Measurements from ENCODE around the gene COLEC12. TPM values are rescaled to one million over a fixed set of nuclear protein-coding genes. Genes with fewer than 3 reads are reported as not detected.

COLEC12 gene
- total and polyA plus RNA-seq, 7 experiments from 2014 or later = 0.12 to 0.35 (median 0.19) TPM; not detected in 4

DNA sequence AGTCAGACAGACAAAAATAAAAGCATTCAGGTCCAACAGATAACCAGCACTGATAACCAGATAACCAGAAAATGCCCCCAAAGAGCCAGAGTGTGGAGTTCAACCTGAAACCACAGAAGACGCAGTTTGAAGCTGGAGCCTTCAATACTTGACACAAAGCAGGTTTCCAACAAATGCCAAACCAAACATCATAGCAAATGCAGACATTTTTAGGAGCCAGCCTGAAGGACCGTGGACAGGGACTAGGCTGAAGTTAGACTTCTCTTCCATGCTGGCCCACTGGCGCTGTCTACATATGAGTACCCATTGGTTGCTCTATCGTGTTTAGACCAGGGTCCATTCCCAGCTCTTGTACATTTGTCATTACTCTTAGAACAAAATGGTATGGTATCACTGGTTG is 9.9 kb downstream of the COLEC12 start:
- DNase-seq (no peak), ATAC-seq (no peak)
- Mint-ChIP-seq H3K36me3 (peaks cover 0 to 6% (median 0%) of the 10 kb centered on the region in 5 donors), H3K27me3 (peaks cover 16 to 30% (median 20%) of the 10 kb centered on the region in 5 donors), H3K27ac (no peak overlapping the region), H3K4me3 (no peak overlapping the region), H3K4me1 (no peaks in the 10 kb centered on the region), H3K9me3 (peaks cover 0 to 10% (median 5%) of the 10 kb centered on the region in 11 donors)
- H3K9me3 ChIP-seq (ENCODE audit: control insufficient read depth in 2 of 3, low read length in 3 of 3) = no peaks in the 10 kb centered on the region
- POLR2A ChIA-PET = interaction anchor here (0.6 kb wide), 1 partner anchor 517 kb away, joined by 3 read pairs; no protein-coding TSS in a partner anchor
- H3K27me3 ChIP-seq (ENCODE audit: control insufficient read depth in 2 of 2, insufficient read depth in 2 of 2, low read length in 2 of 2) = no peaks in the 10 kb centered on the region
- CTCF ChIA-PET = no interaction called here
- H3K4me3 ChIP-seq (ENCODE audit: low read length) = no peak overlapping the region
- no peak overlapping the region for H3K27ac ChIP-seq (ENCODE audit: low read depth, low read length)
- no peaks in the 10 kb centered on the region for H3K4me1 ChIP-seq (ENCODE audit: control insufficient read depth in 2 of 2, insufficient read depth in 2 of 2, low read length in 2 of 2)
- H3K36me3 ChIP-seq (ENCODE audit: control insufficient read depth in 2 of 3, insufficient read depth in 3 of 3, low read length in 3 of 3) = no peaks in the 10 kb centered on the region
- intact Hi-C loops (cut with micrococcal nuclease) = no loop called here

DNA sequence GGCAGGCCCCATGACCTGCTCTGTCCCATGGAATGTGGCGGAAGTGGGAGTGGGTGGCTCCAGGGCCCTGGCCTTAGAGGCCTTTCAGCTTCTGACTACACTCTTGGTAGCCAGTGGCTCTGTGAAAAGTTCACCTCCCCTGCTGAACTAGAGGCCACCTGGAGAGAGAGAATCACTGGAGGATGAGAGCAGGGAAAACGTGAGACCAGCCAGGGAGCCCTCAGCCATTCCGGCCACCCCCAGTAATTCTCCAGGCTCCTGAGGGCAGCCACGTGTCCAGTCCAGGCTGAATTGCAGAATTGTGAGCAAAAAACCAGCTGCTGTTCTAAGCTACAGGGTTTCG is 10.5 kb downstream of the COLEC12 start:
- POLR2A ChIA-PET = interaction anchor here (0.6 kb wide), 1 partner anchor 517 kb away, joined by 3 read pairs; no protein-coding TSS in a partner anchor
- H3K9me3 ChIP-seq (ENCODE audit: control insufficient read depth in 2 of 3, low read length in 3 of 3) = no peaks in the 10 kb centered on the region
- H3K36me3 Mint-ChIP-seq = peaks cover 0 to 6% (median 0%) of the 10 kb centered on the region in 5 donors
- H3K4me3 Mint-ChIP-seq = no peak overlapping the region
- intact Hi-C loops (cut with micrococcal nuclease) = no loop called here
- no peak overlapping the region for H3K27ac ChIP-seq (ENCODE audit: low read depth, low read length)
- H3K4me3 ChIP-seq (ENCODE audit: low read length) = no peak overlapping the region
- H3K27me3 Mint-ChIP-seq = peaks cover 16 to 27% (median 21%) of the 10 kb centered on the region in 5 donors
- H3K9me3 Mint-ChIP-seq = peaks cover 0 to 10% (median 5%) of the 10 kb centered on the region in 11 donors
- CTCF ChIA-PET = no interaction called here
- H3K4me1 Mint-ChIP-seq = no peaks in the 10 kb centered on the region
- ATAC-seq = no peak
- H3K27me3 ChIP-seq (ENCODE audit: control insufficient read depth in 2 of 2, insufficient read depth in 2 of 2, low read length in 2 of 2) = no peaks in the 10 kb centered on the region
- H3K27ac Mint-ChIP-seq = no peak overlapping the region
- H3K4me1 ChIP-seq (ENCODE audit: control insufficient read depth in 2 of 2, insufficient read depth in 2 of 2, low read length in 2 of 2) = no peaks in the 10 kb centered on the region
- no peaks in the 10 kb centered on the region for H3K36me3 ChIP-seq (ENCODE audit: control insufficient read depth in 2 of 3, insufficient read depth in 3 of 3, low read length in 3 of 3)
- DNase-seq = no peak

DNA sequence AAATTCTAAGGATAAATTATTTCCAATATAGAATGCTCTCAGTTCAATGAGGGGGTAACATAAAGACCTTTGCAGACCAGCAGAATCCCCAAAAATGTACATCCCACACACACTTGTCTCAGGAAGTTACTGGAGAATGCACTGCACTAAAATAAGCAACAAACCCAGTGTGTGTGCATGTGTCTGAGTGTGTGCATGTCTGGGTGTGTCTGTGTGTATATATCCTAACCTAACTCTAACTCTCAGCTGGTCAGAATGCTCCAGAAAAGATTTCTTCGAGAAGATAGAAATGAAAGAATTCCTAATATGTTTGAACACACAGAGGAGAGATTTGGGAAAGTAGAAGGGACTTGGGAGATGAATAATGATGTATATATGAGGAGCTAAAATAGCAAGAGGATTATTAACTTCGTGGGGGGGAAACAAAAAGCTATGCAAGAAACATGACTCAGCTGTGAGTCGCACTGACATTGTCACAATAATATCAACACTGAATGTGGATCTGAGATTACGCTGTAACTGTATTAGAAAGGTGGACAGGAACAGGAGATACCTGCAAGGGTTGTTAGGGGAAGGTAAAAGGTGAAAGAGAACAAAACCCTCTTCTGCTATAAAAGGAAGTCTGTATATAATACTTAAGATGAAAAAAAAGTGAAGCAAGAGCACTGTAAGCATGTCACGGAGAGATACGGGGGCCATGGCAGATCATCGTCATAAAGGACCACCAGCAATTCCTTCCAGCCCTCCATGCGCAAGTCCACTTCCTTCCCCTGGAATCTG is 11.1 kb downstream of the COLEC12 start:
- H3K27me3 ChIP-seq (ENCODE audit: control insufficient read depth in 2 of 2, insufficient read depth in 2 of 2, low read length in 2 of 2) = no peaks in the 10 kb centered on the region
- no peaks in the 10 kb centered on the region for H3K4me1 ChIP-seq (ENCODE audit: control insufficient read depth in 2 of 2, insufficient read depth in 2 of 2, low read length in 2 of 2)
- Mint-ChIP-seq H3K4me3 (no peak overlapping the region), H3K27me3 (peaks cover 16 to 27% (median 21%) of the 10 kb centered on the region in 5 donors), H3K27ac (no peak overlapping the region), H3K4me1 (no peaks in the 10 kb centered on the region), H3K36me3 (peaks cover 0 to 6% (median 0%) of the 10 kb centered on the region in 5 donors), H3K9me3 (peaks cover 0 to 10% (median 5%) of the 10 kb centered on the region in 11 donors)
- ChIA-PET CTCF (no interaction called here), POLR2A (no interaction called here)
- H3K27ac ChIP-seq (ENCODE audit: low read depth, low read length) = no peak overlapping the region
- no peaks in the 10 kb centered on the region for H3K9me3 ChIP-seq (ENCODE audit: control insufficient read depth in 2 of 3, low read length in 3 of 3)
- H3K4me3 ChIP-seq (ENCODE audit: low read length) = no peak overlapping the region
- ATAC-seq = no peak
- no peaks in the 10 kb centered on the region for H3K36me3 ChIP-seq (ENCODE audit: control insufficient read depth in 2 of 3, insufficient read depth in 3 of 3, low read length in 3 of 3)
- DNase-seq = no peak
- intact Hi-C loops (cut with micrococcal nuclease) = no loop called here

DNA sequence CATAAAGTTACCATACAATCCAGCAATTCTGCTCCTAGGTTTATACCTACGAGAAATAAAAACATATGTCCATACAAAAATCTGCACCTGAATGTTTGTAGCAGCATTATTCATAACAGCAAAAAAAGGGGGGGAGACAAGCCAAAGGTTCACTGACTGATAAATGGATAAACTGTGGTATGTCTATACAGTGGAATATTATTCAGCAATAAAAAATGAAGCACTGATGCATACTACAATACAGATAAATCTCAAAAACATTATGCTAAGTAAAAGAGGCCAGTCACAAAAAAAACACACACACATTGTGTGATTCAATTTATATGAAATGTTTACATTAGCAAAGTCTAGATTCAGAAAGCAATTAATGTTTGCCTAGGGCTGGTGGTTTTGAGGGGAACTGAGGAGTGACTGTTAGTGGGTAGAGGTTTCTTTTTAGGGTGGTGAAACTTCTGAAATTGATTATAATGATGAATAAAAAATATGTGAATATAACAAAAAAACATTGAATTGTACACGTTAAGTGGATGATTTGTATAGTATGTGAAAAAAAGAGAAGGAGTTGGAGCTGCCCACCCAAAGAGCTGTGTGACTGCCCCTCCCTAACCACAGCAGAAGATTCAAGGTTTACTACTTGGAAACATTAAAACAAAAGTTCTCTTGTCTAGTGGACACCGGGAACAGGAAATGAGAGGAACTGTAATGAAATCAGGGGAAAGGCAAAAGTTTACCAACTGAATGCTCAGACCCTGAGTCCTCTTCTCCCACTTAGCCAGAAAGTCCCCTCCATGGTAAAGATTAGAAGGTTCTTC is 13.4 kb downstream of the COLEC12 start:
- no peak for ATAC-seq
- Mint-ChIP-seq H3K27ac (no peak overlapping the region), H3K4me1 (no peaks in the 10 kb centered on the region), H3K27me3 (peaks cover 13 to 32% (median 20%) of the 10 kb centered on the region in 5 donors), H3K36me3 (peaks cover 0 to 6% (median 0%) of the 10 kb centered on the region in 5 donors), H3K4me3 (no peak overlapping the region), H3K9me3 (peaks cover 0 to 10% (median 5%) of the 10 kb centered on the region in 11 donors)
- no peaks in the 10 kb centered on the region for H3K27me3 ChIP-seq (ENCODE audit: control insufficient read depth in 2 of 2, insufficient read depth in 2 of 2, low read length in 2 of 2)
- no peaks in the 10 kb centered on the region for H3K36me3 ChIP-seq (ENCODE audit: control insufficient read depth in 2 of 3, insufficient read depth in 3 of 3, low read length in 3 of 3)
- no peak overlapping the region for H3K27ac ChIP-seq (ENCODE audit: low read depth, low read length)
- POLR2A ChIA-PET = no interaction called here
- no peaks in the 10 kb centered on the region for H3K4me1 ChIP-seq (ENCODE audit: control insufficient read depth in 2 of 2, insufficient read depth in 2 of 2, low read length in 2 of 2)
- H3K4me3 ChIP-seq (ENCODE audit: low read length) = no peak overlapping the region
- intact Hi-C loops (cut with micrococcal nuclease) = no loop called here
- no peak for DNase-seq
- CTCF ChIA-PET = no interaction called here
- no peaks in the 10 kb centered on the region for H3K9me3 ChIP-seq (ENCODE audit: control insufficient read depth in 2 of 3, low read length in 3 of 3)

DNA sequence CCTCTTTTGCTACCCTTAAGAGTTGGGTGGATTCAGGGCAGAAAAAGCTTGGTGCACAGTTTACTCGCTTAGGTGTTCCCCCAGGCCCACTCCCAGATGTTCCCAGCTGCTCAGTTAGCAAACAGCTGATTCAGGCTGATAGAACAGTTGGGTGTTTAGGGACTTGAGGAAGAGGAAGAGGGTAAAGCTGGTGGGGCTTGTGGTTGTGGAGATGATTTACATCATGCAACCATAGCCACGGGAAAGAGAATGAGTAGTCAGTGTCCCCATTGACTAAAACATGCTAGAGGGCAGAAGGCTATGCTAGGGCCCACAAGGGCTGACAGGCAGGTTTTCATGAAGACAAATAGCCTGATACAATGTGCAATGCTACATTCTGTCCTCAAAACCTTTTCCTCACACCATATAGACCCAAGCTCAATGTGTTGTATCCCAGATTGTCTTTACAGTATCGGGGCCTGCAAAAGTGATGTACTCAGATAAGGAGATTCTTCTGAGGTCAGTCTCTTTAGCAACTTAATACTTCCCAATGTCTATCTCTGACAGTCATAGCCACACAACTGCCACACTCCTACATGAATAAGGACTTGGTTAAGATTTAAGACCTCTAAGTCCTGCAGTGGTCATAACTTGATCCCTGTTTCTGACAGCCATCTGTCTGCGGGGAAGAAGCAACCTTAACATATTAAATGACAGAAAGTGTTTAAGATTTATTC is 15.6 kb downstream of the COLEC12 start:
- Mint-ChIP-seq H3K4me3 (no peak overlapping the region), H3K9me3 (peaks cover 0 to 10% (median 7%) of the 10 kb centered on the region in 11 donors), H3K4me1 (no peaks in the 10 kb centered on the region), H3K27ac (no peak overlapping the region), H3K27me3 (peaks cover 15 to 45% (median 20%) of the 10 kb centered on the region in 5 donors), H3K36me3 (peaks cover 0 to 6% (median 0%) of the 10 kb centered on the region in 5 donors)
- H3K9me3 ChIP-seq (ENCODE audit: control insufficient read depth in 2 of 3, low read length in 3 of 3) = no peaks in the 10 kb centered on the region
- intact Hi-C loops (cut with micrococcal nuclease) = no loop called here
- peak; percentile 40 for ATAC-seq
- no peak overlapping the region for H3K4me3 ChIP-seq (ENCODE audit: low read length)
- ChIA-PET POLR2A (no interaction called here), CTCF (no interaction called here)
- no peak for DNase-seq
- no peaks in the 10 kb centered on the region for H3K36me3 ChIP-seq (ENCODE audit: control insufficient read depth in 2 of 3, insufficient read depth in 3 of 3, low read length in 3 of 3)
- H3K4me1 ChIP-seq (ENCODE audit: control insufficient read depth in 2 of 2, insufficient read depth in 2 of 2, low read length in 2 of 2) = no peaks in the 10 kb centered on the region
- no peaks in the 10 kb centered on the region for H3K27me3 ChIP-seq (ENCODE audit: control insufficient read depth in 2 of 2, insufficient read depth in 2 of 2, low read length in 2 of 2)
- no peak overlapping the region for H3K27ac ChIP-seq (ENCODE audit: low read depth, low read length)

DNA sequence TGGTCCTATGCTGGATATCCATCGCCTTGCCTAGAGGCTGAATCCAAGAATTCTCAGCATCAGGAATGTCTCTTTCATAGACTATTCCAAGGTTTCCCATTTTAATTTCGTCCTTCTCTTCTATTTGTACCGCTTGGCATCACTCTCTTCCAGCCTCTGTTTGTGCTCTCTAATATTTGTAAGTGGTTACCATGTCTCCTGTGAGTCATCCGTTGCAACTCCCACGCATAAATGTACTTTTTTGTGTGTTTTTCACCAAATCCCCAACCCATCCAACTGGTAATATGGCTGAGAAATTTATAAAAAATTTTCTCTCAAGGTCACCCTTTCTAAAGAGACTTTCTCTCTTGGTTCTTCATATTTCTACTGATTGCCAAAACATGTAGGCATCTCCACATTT is 21.8 kb downstream of the COLEC12 start:
- Mint-ChIP-seq H3K36me3 (no peaks in the 10 kb centered on the region), H3K9me3 (peaks cover 0 to 2% (median 0%) of the 10 kb centered on the region in 11 donors), H3K27me3 (peaks cover 0 to 27% (median 8%) of the 10 kb centered on the region in 5 donors), H3K27ac (no peak overlapping the region), H3K4me1 (no peaks in the 10 kb centered on the region), H3K4me3 (no peak overlapping the region)
- no peak for DNase-seq
- no peak overlapping the region for H3K4me3 ChIP-seq (ENCODE audit: low read length)
- intact Hi-C loops (cut with micrococcal nuclease) = loop anchor here in 1 of 2 donors (5.0 kb wide), 1 partner anchor 371 kb away; no protein-coding TSS in a partner anchor
- ATAC-seq = no peak
- ChIA-PET CTCF (no interaction called here), POLR2A (no interaction called here)
- no peaks in the 10 kb centered on the region for H3K27me3 ChIP-seq (ENCODE audit: control insufficient read depth in 2 of 2, insufficient read depth in 2 of 2, low read length in 2 of 2)
- H3K27ac ChIP-seq (ENCODE audit: low read depth, low read length) = no peak overlapping the region
- no peaks in the 10 kb centered on the region for H3K36me3 ChIP-seq (ENCODE audit: control insufficient read depth in 2 of 3, insufficient read depth in 3 of 3, low read length in 3 of 3)
- H3K4me1 ChIP-seq (ENCODE audit: control insufficient read depth in 2 of 2, insufficient read depth in 2 of 2, low read length in 2 of 2) = no peaks in the 10 kb centered on the region
- no peaks in the 10 kb centered on the region for H3K9me3 ChIP-seq (ENCODE audit: control insufficient read depth in 2 of 3, low read length in 3 of 3)

All from naive thymus-derived CD4-positive, alpha-beta T cell (primary cell).